ENCODE measurements around the gene PIGU. TPM values are rescaled to one million over a fixed set of nuclear protein-coding genes. Genes with fewer than 3 reads are reported as not detected.
A peak's percentile ranks its signal among the peaks of the same experiment; 100 is the strongest.
"Not testable (repeated sequence)": the region's sequence is repeated elsewhere in the genome, so short reads cannot be mapped to it uniquely, and the experiment has no call there.

The PIGU gene
- polyA plus RNA-seq, 3 donors = 5.8 to 11.3 (median 10.9) TPM

GRCh38 chr20:34673412-34673811, 3.5 kb downstream of the PIGU start:
- Histone ChIP-seq H3K4me3 (replicated peaks in 1 of 3; ENCODE audit: low read depth in 2 of 3, low read length in 3 of 3) (no peak overlapping the region), H3K4me1 (ENCODE audit: control insufficient read depth in 1 of 2, insufficient read depth in 2 of 2, low read length in 2 of 2) (peaks cover 12 to 14% of the 10 kb centered on the region in 2 donors), H3K4me2 (replicated peaks; ENCODE audit: extremely low read depth, low read length, poor library complexity, severe bottlenecking) (no peak overlapping the region), H3K27me3 (ENCODE audit: control insufficient read depth in 2 of 2, insufficient read depth in 2 of 2, low read length in 2 of 2) (no peaks in the 10 kb centered on the region), H4K20me1 (ENCODE audit: insufficient read depth, low read length) (no peaks in the 10 kb centered on the region), H3K9ac (ENCODE audit: insufficient read depth, low read length, poor library complexity, severe bottlenecking) (no peak overlapping the region), H3K36me3 (replicated peaks in 1 of 2; ENCODE audit: control insufficient read depth in 1 of 2, insufficient read depth in 2 of 2, low read length in 2 of 2) (no peaks in the 10 kb centered on the region), H2AFZ (ENCODE audit: insufficient read depth, low read depth, low read length, poor library complexity, severe bottlenecking) (no peak overlapping the region), H3K79me2 (ENCODE audit: insufficient read depth, low read length) (peaks cover 53% of the 10 kb centered on the region), H3K27ac (ENCODE audit: low read depth in 1 of 2, low read length in 2 of 2) (no peak overlapping the region), H3K9me3 (replicated peaks in 1 of 2; ENCODE audit: control insufficient read depth in 1 of 2, insufficient read depth in 1 of 2, low read length in 2 of 2) (no peaks in the 10 kb centered on the region)
- Mint-ChIP-seq H3K27ac (no peak overlapping the region), H3K9me3 (peaks cover 0 to 6% (median 0%) of the 10 kb centered on the region in 7 donors), H3K4me1 (peaks cover 7% of the 10 kb centered on the region), H3K4me3 (no peak overlapping the region), H3K27me3 (ENCODE audit: low read depth in 3 of 3) (no peaks in the 10 kb centered on the region), H3K36me3 (no peaks in the 10 kb centered on the region)
- DNase-seq = no peak
- no peak for TF ChIP-seq CTCF (IDR thresholded peaks at IDR 0.05)
- intact Hi-C loops (cut with micrococcal nuclease) = no loop called here
- WGBS (ENCODE audit: insufficient coverage) = 100% methylated on average over 5 of the region's 5 CpGs

GRCh38 chr20:34669094-34669493, 7.8 kb downstream of the PIGU start:
- no peak overlapping the region for H2AFZ ChIP-seq (ENCODE audit: insufficient read depth, low read depth, low read length, poor library complexity, severe bottlenecking)
- Mint-ChIP-seq H3K9me3 (peaks cover 0 to 6% (median 0%) of the 10 kb centered on the region in 7 donors), H3K36me3 (no peaks in the 10 kb centered on the region), H3K4me1 (no peaks in the 10 kb centered on the region), H3K27ac (peak overlapping the region in 1 of 7 donors; percentile 40), H3K27me3 (ENCODE audit: low read depth in 3 of 3) (peaks cover 0 to 1% (median 0%) of the 10 kb centered on the region in 3 donors), H3K4me3 (no peak overlapping the region)
- no peaks in the 10 kb centered on the region for H3K4me1 ChIP-seq (ENCODE audit: control insufficient read depth in 1 of 2, insufficient read depth in 2 of 2, low read length in 2 of 2)
- WGBS (ENCODE audit: insufficient coverage) = no CpG with 5 or more reads among the region's 1 CpG
- no peak overlapping the region for H3K4me2 ChIP-seq (replicated peaks; ENCODE audit: extremely low read depth, low read length, poor library complexity, severe bottlenecking)
- H3K27me3 ChIP-seq (ENCODE audit: control insufficient read depth in 2 of 2, insufficient read depth in 2 of 2, low read length in 2 of 2) = no peaks in the 10 kb centered on the region
- H3K27ac ChIP-seq (ENCODE audit: low read depth in 1 of 2, low read length in 2 of 2) = no peak overlapping the region
- H3K79me2 ChIP-seq (ENCODE audit: insufficient read depth, low read length) = peaks cover 41% of the 10 kb centered on the region
- TF ChIP-seq CTCF (IDR thresholded peaks at IDR 0.05) = no peak
- H3K36me3 ChIP-seq (replicated peaks in 1 of 2; ENCODE audit: control insufficient read depth in 1 of 2, insufficient read depth in 2 of 2, low read length in 2 of 2) = no peaks in the 10 kb centered on the region
- no peak for DNase-seq
- H4K20me1 ChIP-seq (ENCODE audit: insufficient read depth, low read length) = no peaks in the 10 kb centered on the region
- intact Hi-C loops (cut with micrococcal nuclease) = no loop called here
- no peaks in the 10 kb centered on the region for H3K9me3 ChIP-seq (replicated peaks in 1 of 2; ENCODE audit: control insufficient read depth in 1 of 2, insufficient read depth in 1 of 2, low read length in 2 of 2)
- H3K9ac ChIP-seq (ENCODE audit: insufficient read depth, low read length, poor library complexity, severe bottlenecking) = no peak overlapping the region
- no peak overlapping the region for H3K4me3 ChIP-seq (replicated peaks in 1 of 3; ENCODE audit: low read depth in 2 of 3, low read length in 3 of 3)

GRCh38 chr20:34664751-34665150, 12.1 kb downstream of the PIGU start:
- H3K4me3 Mint-ChIP-seq; H3K4me3 ChIP-seq (replicated peaks in 1 of 3; ENCODE audit: low read depth in 2 of 3, low read length in 3 of 3); H3K9ac ChIP-seq (ENCODE audit: insufficient read depth, low read length, poor library complexity, severe bottlenecking); H4K20me1 ChIP-seq (ENCODE audit: insufficient read depth, low read length); H3K4me2 ChIP-seq (replicated peaks; ENCODE audit: extremely low read depth, low read length, poor library complexity, severe bottlenecking); H2AFZ ChIP-seq (ENCODE audit: insufficient read depth, low read depth, low read length, poor library complexity, severe bottlenecking); H3K4me1 ChIP-seq (ENCODE audit: control insufficient read depth in 1 of 2, insufficient read depth in 2 of 2, low read length in 2 of 2); H3K27ac Mint-ChIP-seq; H3K9me3 Mint-ChIP-seq; H3K36me3 ChIP-seq (replicated peaks in 1 of 2; ENCODE audit: control insufficient read depth in 1 of 2, insufficient read depth in 2 of 2, low read length in 2 of 2); H3K4me1 Mint-ChIP-seq; H3K27me3 ChIP-seq (ENCODE audit: control insufficient read depth in 2 of 2, insufficient read depth in 2 of 2, low read length in 2 of 2); intact Hi-C loops (cut with micrococcal nuclease); H3K27me3 Mint-ChIP-seq (ENCODE audit: low read depth in 3 of 3); DNase-seq; H3K27ac ChIP-seq (ENCODE audit: low read depth in 1 of 2, low read length in 2 of 2); H3K36me3 Mint-ChIP-seq; H3K9me3 ChIP-seq (replicated peaks in 1 of 2; ENCODE audit: control insufficient read depth in 1 of 2, insufficient read depth in 1 of 2, low read length in 2 of 2): not testable (repeated sequence)
- 100% methylated on average over 2 of the region's 7 CpGs for WGBS (ENCODE audit: insufficient coverage)
- peaks cover 16% of the 10 kb centered on the region for H3K79me2 ChIP-seq (ENCODE audit: insufficient read depth, low read length)
